Transverse colon (tissue), 4 donors: Measurements from ENCODE around the gene MSL2. TPM values are rescaled to one million over a fixed set of nuclear protein-coding genes. Genes with fewer than 3 reads are reported as not detected.
A peak's percentile ranks its signal among the peaks of the same experiment; 100 is the strongest.
"Not testable (repeated sequence)": the region's sequence is repeated elsewhere in the genome, so short reads cannot be mapped to it uniquely, and the experiment has no call there.

Experiments
- DNase-seq: peaks from one replicate; pipeline ENCODE4 v3.0.0-alpha.2; 2019
- H3K27ac ChIP-seq, 4 donors: fragments of 200-600 bp; sonication (generic); 2 replicates each; pipeline ENCODE4 v1.5.1; 2016 to 2018; ENCODE audit warnings: inconsistent platforms in 4 of 4
- H3K27me3 ChIP-seq: fragments of 200-600 bp; sonication (generic); 2 replicates; pipeline ENCODE4 v1.5.1; 2017; ENCODE audit warnings: inconsistent platforms
- H3K36me3 ChIP-seq, 4 donors: fragments of 200-600 bp; sonication (generic); 2 replicates each; pipeline ENCODE4 v1.5.1; 2017 to 2019; ENCODE audit warnings: inconsistent platforms in 4 of 4
- H3K4me1 ChIP-seq, 4 donors: fragments of 200-600 bp; sonication (generic); 2 replicates each; pipeline ENCODE4 v1.5.1; 2017 to 2020; ENCODE audit warnings: inconsistent platforms in 4 of 4
- H3K4me3 ChIP-seq, 4 donors: fragments of 200-600 bp; sonication (generic); 1 replicate in 1 of 4; 2 replicates in 3 of 4; pipeline versions ENCODE4 v1.5.1 to v1.6.1; 2017 to 2019; ENCODE audit warnings: inconsistent platforms in 4 of 4
- H3K9me3 ChIP-seq, 2 donors: fragments of 200-600 bp; sonication (generic); 2 replicates each; pipeline ENCODE4 v1.5.1; 2017 to 2019; ENCODE audit warnings: inconsistent platforms in 2 of 2
- CTCF ChIP-seq, 5 experiments: fragments of 200-600 bp in 3 of 5; fragments of 450-650 bp in 2 of 5; sonication (generic) in 3 of 5; IDR thresholded peaks; 1 replicate in 2 of 5; 2 replicates in 3 of 5; pipeline ENCODE4 v1.5.1; 2016 to 2017; ENCODE audit warnings: antibody characterized with exemption in 5 of 5, inconsistent platforms in 3 of 5, mild to moderate bottlenecking in 2 of 5, moderate library complexity in 1 of 5
- EP300 ChIP-seq: sonication (generic); formaldehyde crosslinking; IDR thresholded peaks from one replicate; pipeline ENCODE4 v1.6.1; 2017; ENCODE audit warnings: antibody characterized with exemption, low read depth
- POLR2A ChIP-seq: fragments of 450-650 bp; IDR thresholded peaks from one replicate; pipeline ENCODE4 v1.6.1; 2016; ENCODE audit warnings: antibody characterized with exemption, mild to moderate bottlenecking, moderate library complexity
- POLR2AphosphoS5 ChIP-seq, 3 donors: sonication (generic); formaldehyde crosslinking; IDR thresholded peaks; one replicate each; pipeline ENCODE4 v1.6.1; 2016; ENCODE audit warnings: antibody characterized with exemption in 3 of 3
- WGBS, 2 donors: methylation state at CpG; one replicate each; pipeline ENCODE4 v1.1.5; 2018; ENCODE audit warnings: low coverage in 1 of 2; 5-methylcytosine and 5-hydroxymethylcytosine counted together
- in situ Hi-C, 4 donors: fragments of 200-750 bp; cut with MboI; loops; one replicate each; pipeline versions ENCODE4 v1.15.0 to v1.15.1; 2017; ENCODE audit warnings: low sequenced_read_pairs in 3 of 4, low pct_ligation_motif_present in 1 of 4, low pct_unique_long_range_greater_than_20kb in 1 of 4
- intact Hi-C: fragments of 100-400 bp; cut with DNase I; formaldehyde crosslinking; loops from one replicate; pipeline ENCODE4 v1.15.1; 2023; ENCODE audit warnings: low total_unique reads
- total RNA-seq, 4 donors: library from RNA; depleted of rRNA; stranded (reverse); fragments of >200 nt; gene quantifications; one replicate each; pipeline ENCODE4 v1.1.0, GENCODE V29; 2016

Gene MSL2
- total RNA-seq, 4 donors from 2014 or later: 18.2 to 42.7 (median 31.7) TPM

GRCh38 chr3:136194409-136195257, 1.5 kb downstream of the MSL2 start:
- DNase-seq: peak; percentile 52
- Histone ChIP-seq H3K4me1 (peaks cover 23 to 54% (median 42%) of the 10 kb centered on the region in 4 donors), H3K4me3 (peak overlapping the region; percentile 72 to 96 (median 86)), H3K27ac (peak overlapping the region; percentile 99 to 100 (median 100)), H3K27me3 (no peaks in the 10 kb centered on the region), H3K36me3 (no peaks in the 10 kb centered on the region), H3K9me3 (no peaks in the 10 kb centered on the region)
- 0% methylated on average over 19 to 47 of the region's 47 CpGs for WGBS, 2 donors
- in situ Hi-C loops (no loop called here), intact Hi-C loops (loop anchor here (10.0 kb wide), 1 partner anchor 60 kb away; the partner anchor contains the start of gene PCCB)
- TF ChIP-seq CTCF (IDR thresholded peaks at IDR 0.05): peak in 1 of 5 experiments; percentile 6
- TF ChIP-seq POLR2A: no peak
- no peak for TF ChIP-seq EP300
- TF ChIP-seq POLR2AphosphoS5 (IDR thresholded peaks at IDR 0.05): no peak

- Histone ChIP-seq H3K27me3 (no peaks in the 10 kb centered on the region), H3K4me3 (peak overlapping the region; percentile 72 to 96 (median 86)), H3K27ac (peak overlapping the region; percentile 99 to 100 (median 100)), H3K4me1 (peaks cover 29 to 58% (median 46%) of the 10 kb centered on the region in 4 donors), H3K9me3 (no peaks in the 10 kb centered on the region), H3K36me3 (no peaks in the 10 kb centered on the region)
- intact Hi-C loops: loop anchor here (10.0 kb wide), 1 partner anchor 61 kb away; the partner anchor contains the start of gene PCCB
- TF ChIP-seq POLR2AphosphoS5 (IDR thresholded peaks at IDR 0.05): no peak
- no peak for TF ChIP-seq CTCF (IDR thresholded peaks at IDR 0.05)
- TF ChIP-seq EP300: no peak
- TF ChIP-seq POLR2A: no peak
- in situ Hi-C loops: no loop called here
- DNase-seq: no peak
- WGBS, 2 donors: 0 to 1% methylated on average over 6 of the region's 6 CpGs
These were observed 2.7 kb downstream of the MSL2 start for GRCh38 chr3:136193278-136194054.

- intact Hi-C loops: loop anchor here (10.0 kb wide), 1 partner anchor 62 kb away; the partner anchor contains the start of gene PCCB
- DNase-seq: no peak
- TF ChIP-seq POLR2A (no peak), CTCF (IDR thresholded peaks at IDR 0.05) (no peak), POLR2AphosphoS5 (IDR thresholded peaks at IDR 0.05) (no peak), EP300 (no peak)
- Histone ChIP-seq H3K9me3 (no peaks in the 10 kb centered on the region), H3K4me3 (peak overlapping the region in 3 of 4 donors; percentile 72 to 86 (median 85)), H3K36me3 (no peaks in the 10 kb centered on the region), H3K4me1 (peaks cover 30 to 58% (median 50%) of the 10 kb centered on the region in 4 donors), H3K27ac (peak overlapping the region; percentile 99 to 100 (median 100)), H3K27me3 (no peaks in the 10 kb centered on the region)
- in situ Hi-C loops: no loop called here
- WGBS, 2 donors: 0 to 6% methylated on average over 2 of the region's 2 CpGs
These were observed 3.3 kb downstream of the MSL2 start for GRCh38 chr3:136192831-136193230.

GRCh38 chr3:136192195-136192594, 3.9 kb downstream of the MSL2 start:
- peak overlapping the region; percentile 99 to 100 (median 100) for H3K27ac ChIP-seq
- intact Hi-C loops: loop anchor here (10.0 kb wide), 1 partner anchor 63 kb away; the partner anchor contains the start of gene PCCB

More at GRCh38 chr3:136192195-136192594, 3.9 kb downstream of the MSL2 start:
- Histone ChIP-seq H3K4me1 (peaks cover 28 to 58% (median 49%) of the 10 kb centered on the region in 4 donors), H3K4me3 (peak overlapping the region in 3 of 4 donors; percentile 3 to 86 (median 72))
- 18 to 21% methylated on average over 4 to 6 of the region's 6 CpGs for WGBS, 2 donors
- in situ Hi-C loops, H3K36me3 ChIP-seq, H3K27me3 ChIP-seq, H3K9me3 ChIP-seq: not testable (repeated sequence)
- peak; percentile 13 for DNase-seq
